ENCODE data around the gene ADGRE2.

The ADGRE2 gene

GRCh38 chr19:14768001-14768400 lies 10.4 kb downstream of the ADGRE2 start:
- no peak for TF ChIP-seq CTCF (IDR thresholded peaks at IDR 0.05)

GRCh38 chr19:14767466-14767971 lies 10.8 kb downstream of the ADGRE2 start:
- TF ChIP-seq CTCF (IDR thresholded peaks at IDR 0.05), result no peak

GRCh38 chr19:14764401-14764800 lies 14.0 kb downstream of the ADGRE2 start:
- no peak for TF ChIP-seq CTCF (IDR thresholded peaks at IDR 0.05)

- no peak for TF ChIP-seq CTCF (IDR thresholded peaks at IDR 0.05)
These were observed 14.7 kb downstream of the ADGRE2 start for GRCh38 chr19:14763497-14764145.

GRCh38 chr19:14762111-14762510 lies 16.2 kb downstream of the ADGRE2 start:
- TF ChIP-seq CTCF (IDR thresholded peaks at IDR 0.05), result no peak

GRCh38 chr19:14761607-14762006 lies 16.8 kb downstream of the ADGRE2 start:
- no peak for TF ChIP-seq CTCF (IDR thresholded peaks at IDR 0.05)

- TF ChIP-seq CTCF (IDR thresholded peaks at IDR 0.05), result no peak
These were observed 19.5 kb downstream of the ADGRE2 start for GRCh38 chr19:14758816-14759215.

GRCh38 chr19:14748601-14749000 lies 29.8 kb downstream of the ADGRE2 start:
- no peak for TF ChIP-seq CTCF (IDR thresholded peaks at IDR 0.05)
